H1 (cell line): ENCODE measurements around the gene SPATA33.

ENCODE experiments used
- CEBPB ChIP-seq: IDR thresholded peaks from 2 replicates; pipeline ENCODE4 v1.6.1; 2012; ENCODE audit warnings: low read depth, low read length
- EZH2 ChIP-seq: fragments of 200-600 bp; sonication (generic); IDR thresholded peaks from 2 replicates; pipeline ENCODE4 v1.7.1; 2012; ENCODE audit warnings: low read depth, mild to moderate bottlenecking, moderate library complexity, low read length, inconsistent platforms; ENCODE audit not compliant: severe bottlenecking
- POLR2A ChIP-seq, 2 experiments: IDR thresholded peaks; 1 replicate in 1 of 2; 2 replicates in 1 of 2; pipeline ENCODE4 v1.6.1; 2011; ENCODE audit warnings: low read depth in 2 of 2, low read length in 2 of 2, mild to moderate bottlenecking in 2 of 2; ENCODE audit errors: control extremely low read depth in 1 of 2
- RAD21 ChIP-seq, 2 experiments: IDR thresholded peaks in 1 of 2; conservative IDR thresholded peaks in 1 of 2; 2 replicates each; pipeline ENCODE4 v1.6.1; 2011; ENCODE audit warnings: low read depth in 2 of 2, low read length in 2 of 2, improper control_type of control experiment in 1 of 2, inconsistent platforms in 1 of 2, mild to moderate bottlenecking in 1 of 2, moderate library complexity in 1 of 2
- RNF2 ChIP-seq: fragments of 200-900, 300-1000 bp; sonication (generic); IDR thresholded peaks from 2 replicates; pipeline ENCODE4 v1.7.1; 2016; ENCODE audit warnings: borderline replicate concordance, low read depth, mild to moderate bottlenecking, antibody characterized with exemption, low read length; ENCODE audit not compliant: poor library complexity, severe bottlenecking; ENCODE audit errors: missing control alignments
- RXRA ChIP-seq: IDR thresholded peaks from 2 replicates; pipeline ENCODE4 v1.6.1; 2011; ENCODE audit warnings: low read depth, mild to moderate bottlenecking, low read length, moderate library complexity; ENCODE audit not compliant: insufficient read depth
- SRF ChIP-seq: IDR thresholded peaks from 2 replicates; pipeline ENCODE4 v1.6.1; 2011; ENCODE audit warnings: mild to moderate bottlenecking, low read depth, low read length, moderate library complexity
- TAF1 ChIP-seq: IDR thresholded peaks from 2 replicates; pipeline ENCODE4 v1.6.1; 2011; ENCODE audit warnings: mild to moderate bottlenecking, low read depth, low read length
- ZNF274 ChIP-seq: IDR thresholded peaks from 2 replicates; pipeline ENCODE4 v1.7.0; 2012; ENCODE audit warnings: low read length, borderline replicate concordance; ENCODE audit errors: extremely low read depth

DNA sequence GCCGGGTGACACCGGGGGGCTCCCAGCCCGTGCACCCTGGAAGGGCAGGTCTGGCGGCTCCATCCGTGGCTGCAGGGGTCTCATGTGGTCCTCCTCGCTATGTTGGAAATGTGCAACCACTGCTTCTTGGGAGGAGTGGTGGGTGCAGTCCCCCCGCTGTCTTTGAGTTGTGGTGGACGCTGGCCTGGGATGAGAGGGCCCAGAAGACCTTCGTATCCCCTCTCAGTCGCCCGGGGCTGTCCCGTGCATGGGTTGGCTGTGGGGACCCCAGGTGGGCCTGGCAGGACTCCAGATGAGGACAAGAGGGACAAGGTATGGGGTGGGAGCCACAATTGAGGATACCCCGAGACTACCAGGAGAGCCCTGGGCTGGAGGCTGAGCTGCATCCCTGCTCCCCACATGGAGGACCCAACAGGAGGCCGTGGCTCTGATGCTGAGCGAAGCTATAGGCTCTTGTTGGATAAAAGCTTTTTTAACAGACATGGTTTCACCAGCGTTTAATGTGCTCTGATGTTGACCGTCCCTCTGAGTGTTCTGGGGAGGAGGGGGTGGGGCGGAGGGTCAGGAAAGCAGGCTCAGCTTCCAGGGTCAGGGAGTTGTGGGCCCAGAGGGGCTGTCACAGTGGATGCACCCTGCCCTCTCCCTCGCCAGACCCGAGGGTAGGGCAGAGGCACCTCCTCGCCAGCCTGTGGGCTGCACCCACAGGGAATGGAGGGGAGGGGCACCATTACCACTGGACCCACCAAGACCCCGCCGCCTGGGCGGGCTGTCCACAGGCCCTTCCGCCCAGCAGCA, 38.4 kb downstream of the SPATA33 start:
- no peak for TF ChIP-seq SRF
- no peak for TF ChIP-seq CEBPB
- no peak for TF ChIP-seq RAD21 (IDR thresholded peaks at IDR 0.05 in 1 of 2, conservative IDR thresholded peaks at IDR 0.05 in 1 of 2; ENCODE audit: low read depth in 2 of 2, low read length in 2 of 2)
- no peak for TF ChIP-seq TAF1
- peak in 1 of 2 experiments; percentile 37; a peak in 1 of 3 replicates for TF ChIP-seq POLR2A (IDR thresholded peaks at IDR 0.05; ENCODE audit: control extremely low read depth in 1 of 2, low read depth in 2 of 2, low read length in 2 of 2)
- no peak for TF ChIP-seq RXRA
- TF ChIP-seq ZNF274: no peak
- TF ChIP-seq RNF2: no peak
- TF ChIP-seq EZH2: no peak
